NCI-H345 treated with DMSO at 0.1 percent for 48 hours (cell line): ENCODE data around the gene TVP23B.
"Not testable (repeated sequence)": the region's sequence is repeated elsewhere in the genome, so short reads cannot be mapped to it uniquely, and the experiment has no call there.

Source experiments
- DNase-seq: peaks from one replicate; lab custom pipeline; 2025; ENCODE audit not compliant: unreplicated experiment; lab: John Stamatoyannopoulos, UW

The TVP23B gene

DNA sequence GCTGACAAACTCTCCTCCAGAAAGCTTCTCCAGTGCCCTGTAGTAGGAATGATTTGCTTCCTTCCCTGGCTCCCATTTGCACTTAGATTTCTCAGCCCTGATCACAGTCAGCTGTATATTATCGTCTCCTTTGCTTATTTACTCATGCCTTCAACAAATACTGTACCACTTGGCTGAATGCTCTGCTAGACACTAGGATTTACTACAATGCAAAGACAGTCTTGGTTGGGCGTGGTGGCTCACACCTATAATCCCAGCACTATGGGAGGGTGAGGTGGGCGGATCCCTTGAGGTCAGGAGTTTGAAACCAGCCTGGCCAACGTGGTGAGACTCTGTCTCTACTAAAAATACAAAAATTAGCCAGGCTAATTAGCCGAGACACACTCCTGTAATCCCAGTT is 5.9 kb downstream of the TVP23B start:
- DNase-seq: not testable (repeated sequence)

DNA sequence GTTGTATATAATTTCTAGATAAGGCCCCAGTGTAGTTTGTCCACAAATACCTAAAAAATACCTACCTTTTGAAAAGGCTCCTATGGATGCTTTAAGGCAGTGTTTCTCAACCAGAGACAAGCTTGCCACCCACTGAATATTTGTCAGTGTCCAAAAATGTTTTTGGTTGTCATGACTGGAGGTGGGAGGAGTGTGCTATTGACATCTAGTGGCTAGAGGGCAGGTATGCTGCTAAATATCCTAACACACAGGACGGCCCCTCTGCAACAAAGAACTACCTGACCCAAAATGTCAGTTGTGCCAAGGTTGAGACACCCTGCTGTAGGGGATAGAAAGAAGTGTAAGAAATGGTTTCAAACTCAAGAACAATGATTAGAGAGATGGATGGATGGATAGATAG is 10.4 kb downstream of the TVP23B start:
- DNase-seq: not testable (repeated sequence)

DNA sequence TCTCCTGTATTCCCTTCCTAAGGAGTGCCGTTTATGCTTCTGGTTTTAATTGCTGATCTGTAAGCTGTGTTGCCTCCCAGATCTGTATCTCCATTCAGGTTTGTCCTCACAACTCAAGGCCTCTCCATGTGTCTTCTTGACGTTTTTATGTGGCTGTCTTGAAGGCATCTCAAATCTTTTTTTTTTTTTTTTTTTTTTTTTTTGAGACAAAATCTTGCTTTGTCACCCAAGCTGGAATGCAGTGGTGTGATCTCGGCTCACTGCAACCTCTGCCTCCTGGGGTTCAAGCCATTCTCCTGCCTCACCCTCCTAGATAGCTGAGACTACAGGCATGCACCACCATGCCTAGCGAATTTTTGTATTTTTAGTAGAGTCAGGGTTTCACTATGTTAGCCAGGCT is 13.9 kb downstream of the TVP23B start:
- not testable (repeated sequence) for DNase-seq

DNA sequence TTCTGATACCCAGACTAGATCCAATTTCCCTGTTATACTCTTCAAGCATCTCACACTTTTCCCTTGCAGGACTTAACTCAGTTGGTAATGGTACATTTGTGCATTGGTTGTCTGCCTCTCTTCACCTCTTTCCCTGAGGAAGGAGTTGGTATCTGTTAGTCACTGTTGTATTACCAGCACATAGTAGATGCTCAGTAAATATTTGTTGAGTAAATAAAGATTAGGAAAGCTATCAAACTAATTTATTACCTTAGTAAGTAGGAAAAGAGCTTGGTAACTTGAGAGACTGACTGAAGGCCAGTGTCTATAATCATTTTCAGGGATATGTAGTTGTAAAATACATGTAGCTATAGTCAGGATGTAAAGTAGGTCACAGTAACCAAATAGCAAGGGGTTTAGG is 15.9 kb downstream of the TVP23B start:
- not testable (repeated sequence) for DNase-seq

DNA sequence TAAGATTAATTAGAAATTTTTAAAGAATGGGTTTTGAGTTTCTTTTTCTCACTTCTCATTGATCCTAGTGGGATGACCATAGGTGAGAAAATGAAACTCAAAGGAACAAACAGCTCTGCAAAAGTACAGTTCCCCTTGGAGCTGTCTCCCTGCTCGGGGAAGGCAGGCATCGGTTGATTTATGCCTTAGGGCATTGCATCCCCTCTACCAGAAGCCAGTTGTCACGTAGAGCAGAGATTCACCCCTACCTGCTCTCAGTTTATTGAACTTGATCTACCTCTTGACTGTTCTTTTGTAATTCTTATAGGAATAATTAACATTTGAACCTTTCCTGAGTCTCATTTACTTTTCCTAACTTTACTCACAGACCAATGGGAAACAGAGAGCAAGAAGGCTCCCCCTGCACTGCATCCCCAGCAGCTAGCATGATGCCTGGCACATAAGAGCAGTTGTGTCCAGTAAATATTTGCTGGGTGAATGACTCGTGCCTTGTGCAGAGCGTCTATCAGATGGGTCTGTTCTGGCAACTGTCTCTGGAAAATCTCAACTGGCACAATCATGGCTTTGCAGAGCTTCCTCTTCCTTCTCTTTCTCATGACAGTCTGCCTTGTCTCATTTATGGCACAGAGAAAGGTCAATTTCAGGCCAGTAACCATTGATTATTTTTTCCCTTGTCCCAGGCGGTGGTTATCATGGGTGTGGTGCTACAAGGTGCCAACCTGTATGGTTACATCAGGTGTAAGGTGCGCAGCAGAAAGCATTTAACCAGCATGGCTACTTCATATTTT is 22.7 kb downstream of the TVP23B start:
- DNase-seq: not testable (repeated sequence)

DNA sequence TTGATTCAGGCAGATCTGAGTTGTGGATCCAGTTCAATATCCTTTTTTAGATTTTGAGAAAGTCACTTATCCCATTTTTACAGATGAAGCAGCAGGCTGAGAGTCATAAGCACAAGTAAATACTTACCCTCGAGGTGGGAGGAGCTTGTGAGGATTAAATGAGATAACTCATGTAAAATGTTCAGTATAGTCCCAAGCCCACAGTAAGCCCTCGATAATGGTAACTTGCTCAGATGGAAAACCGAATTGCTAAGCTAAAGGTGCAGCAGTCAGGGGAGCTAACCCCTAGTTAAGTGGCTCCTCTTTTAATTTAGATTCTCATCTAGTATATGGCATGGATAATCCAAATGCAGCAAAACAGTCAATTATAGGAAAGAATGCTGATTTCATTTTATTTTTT is 34.9 kb downstream of the TVP23B start:
- not testable (repeated sequence) for DNase-seq

DNA sequence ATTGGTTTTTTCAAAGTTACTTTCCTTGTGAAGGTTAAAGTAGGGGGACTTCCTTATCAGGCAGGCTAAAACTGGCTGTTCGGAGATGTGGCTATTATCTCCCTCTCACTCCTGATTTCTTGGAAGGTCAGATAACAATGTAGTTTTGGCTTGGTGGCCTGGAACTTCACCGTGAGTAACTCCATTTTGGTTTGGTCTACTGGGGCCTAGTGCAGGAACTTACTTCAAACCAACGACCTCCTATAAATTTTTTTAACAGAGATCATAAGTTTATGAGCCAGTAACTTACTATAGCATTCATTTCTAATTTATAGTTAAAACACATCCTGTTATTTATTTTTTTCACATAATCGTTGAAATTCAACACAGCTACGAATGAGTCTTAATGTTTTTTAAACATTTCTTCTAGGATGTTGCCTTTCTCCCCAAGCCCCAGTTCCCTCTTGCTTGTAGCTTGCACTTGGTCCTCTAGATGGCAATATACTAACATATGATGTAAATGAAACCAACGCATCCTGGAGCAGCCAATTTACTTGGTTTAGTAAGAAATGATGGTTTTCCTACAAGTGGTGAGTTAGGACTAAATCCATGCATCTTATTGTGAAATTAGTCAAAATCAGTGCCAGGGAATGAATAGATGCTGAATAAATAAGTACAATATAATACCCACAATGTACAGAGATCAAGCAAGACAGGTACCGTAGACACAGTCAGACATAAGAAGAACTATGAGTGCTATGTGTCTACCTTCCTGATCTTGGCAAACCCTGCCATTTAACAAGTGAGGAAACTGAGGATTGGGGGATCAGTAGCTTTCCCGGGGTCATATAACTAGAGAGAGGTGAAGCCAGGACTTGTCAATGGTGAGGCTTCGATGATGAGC is 35.7 kb downstream of the TVP23B start:
- peak; percentile 9 for DNase-seq

DNA sequence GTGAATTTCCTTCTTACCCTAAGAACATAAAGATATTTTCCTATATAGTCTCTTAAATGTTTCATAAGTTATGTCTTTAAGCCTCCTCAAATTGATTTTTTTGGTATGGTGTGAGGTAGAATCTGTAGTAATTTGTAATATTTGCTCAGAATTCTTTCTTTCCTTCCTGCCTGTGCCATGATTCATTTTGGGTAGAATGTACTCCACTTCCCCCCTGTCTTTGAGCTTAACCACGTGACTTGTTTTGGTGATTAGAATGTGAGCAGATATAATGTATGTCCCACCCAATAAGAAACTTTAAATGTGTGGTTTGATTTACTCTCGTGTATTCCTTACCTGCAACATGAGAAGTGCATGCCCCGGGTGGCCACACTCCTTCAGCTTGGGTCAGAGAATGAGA is 40.4 kb downstream of the TVP23B start:
- not testable (repeated sequence) for DNase-seq

DNA sequence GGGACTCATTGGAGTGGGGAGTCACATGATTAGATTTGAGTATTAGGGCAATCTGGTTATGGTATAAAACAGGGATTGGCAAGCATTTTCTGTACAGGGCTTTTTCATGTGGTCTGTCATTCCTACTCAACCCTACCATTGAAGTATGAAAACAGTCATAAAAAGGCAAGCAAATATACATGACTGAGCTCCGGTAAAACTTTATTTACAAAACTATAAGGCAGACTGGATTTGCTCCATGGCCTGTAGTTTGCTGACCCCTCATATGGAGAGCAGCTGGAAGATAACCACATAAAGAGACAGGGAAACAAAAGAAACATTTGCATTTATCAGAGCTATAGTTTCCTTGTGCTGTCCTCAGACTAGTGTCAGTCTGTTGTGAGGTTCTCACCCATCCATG is 46.6 kb downstream of the TVP23B start:
- DNase-seq: not testable (repeated sequence)

DNA sequence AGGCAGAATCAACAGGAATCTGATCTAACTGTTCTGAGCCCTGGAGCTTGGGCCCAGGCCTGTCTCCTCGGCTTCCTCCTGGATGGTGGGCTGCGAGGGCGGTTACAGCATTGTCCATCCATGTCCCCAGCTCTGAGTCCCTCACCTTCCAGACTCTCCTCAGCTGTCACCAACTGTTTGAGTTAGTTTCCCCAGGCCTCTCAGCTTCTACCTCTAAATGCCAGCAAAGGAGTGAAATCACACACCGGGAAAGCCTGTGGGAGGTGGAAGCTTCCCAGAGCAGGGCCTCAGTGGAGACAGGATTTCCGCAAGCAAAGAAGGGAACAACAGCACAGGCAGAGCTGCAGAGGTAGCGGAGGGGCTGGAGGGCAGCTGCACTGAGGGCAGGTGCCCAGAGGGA is 67.5 kb downstream of the TVP23B start:
- DNase-seq: no peak

DNA sequence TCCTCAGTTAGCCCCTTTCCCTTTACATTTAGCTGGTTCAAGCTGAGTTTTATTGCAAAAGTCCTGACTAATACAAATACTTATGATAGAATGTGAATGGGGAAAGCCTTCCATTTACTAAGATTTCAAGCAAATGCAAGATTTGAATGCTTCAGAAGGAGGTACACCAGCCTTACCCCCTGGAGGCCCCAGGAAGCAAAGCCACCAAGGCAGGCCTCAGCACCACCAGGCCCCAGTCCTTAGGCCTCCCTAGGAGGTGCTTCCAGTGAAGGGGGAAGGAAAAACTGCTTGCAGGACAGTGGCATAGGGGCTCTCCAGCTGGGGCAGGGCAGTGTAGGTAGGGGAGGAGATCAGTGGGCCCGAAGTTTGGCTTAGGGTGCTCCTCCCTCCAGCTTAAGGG is 69.7 kb downstream of the TVP23B start:
- DNase-seq: no peak

DNA sequence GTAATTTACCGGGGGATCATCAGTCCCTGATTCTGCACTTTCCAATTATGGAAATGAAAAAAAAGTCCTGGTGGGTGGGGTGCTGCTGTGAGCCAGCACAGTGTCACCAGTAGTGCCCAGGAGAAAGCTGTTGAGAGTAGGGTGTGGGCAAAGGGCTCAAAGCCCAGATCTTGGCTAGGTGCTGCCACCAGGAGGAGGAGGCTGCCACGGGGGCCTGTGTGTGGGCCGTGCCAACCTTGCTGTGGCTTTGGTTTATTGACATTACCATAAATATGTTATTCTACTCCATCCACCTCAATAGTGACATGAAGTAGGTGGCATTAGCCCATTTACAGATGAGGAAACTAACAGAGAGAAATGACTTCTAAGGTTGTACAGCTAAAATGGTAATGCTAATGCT is 70.2 kb downstream of the TVP23B start:
- no peak for DNase-seq

DNA sequence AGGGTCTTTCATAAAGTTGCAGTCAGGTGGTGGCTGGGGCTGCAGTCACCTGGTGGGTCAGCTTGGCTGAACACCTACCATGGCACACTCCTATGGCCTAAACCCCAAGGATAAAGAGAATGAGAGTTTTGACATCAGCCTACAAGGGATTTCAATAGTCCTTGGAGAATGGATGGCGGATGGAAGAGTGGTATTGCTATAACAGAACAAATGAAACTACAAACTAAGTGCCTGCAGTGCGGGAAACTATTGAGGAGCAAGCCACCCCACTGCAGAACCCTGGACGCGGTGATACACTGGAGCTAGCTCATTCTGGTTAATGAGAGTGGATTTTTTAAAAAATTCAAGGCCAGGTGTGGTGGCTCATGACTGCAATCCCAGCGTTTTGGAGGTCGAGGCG is 74.0 kb downstream of the TVP23B start:
- DNase-seq: no peak

DNA sequence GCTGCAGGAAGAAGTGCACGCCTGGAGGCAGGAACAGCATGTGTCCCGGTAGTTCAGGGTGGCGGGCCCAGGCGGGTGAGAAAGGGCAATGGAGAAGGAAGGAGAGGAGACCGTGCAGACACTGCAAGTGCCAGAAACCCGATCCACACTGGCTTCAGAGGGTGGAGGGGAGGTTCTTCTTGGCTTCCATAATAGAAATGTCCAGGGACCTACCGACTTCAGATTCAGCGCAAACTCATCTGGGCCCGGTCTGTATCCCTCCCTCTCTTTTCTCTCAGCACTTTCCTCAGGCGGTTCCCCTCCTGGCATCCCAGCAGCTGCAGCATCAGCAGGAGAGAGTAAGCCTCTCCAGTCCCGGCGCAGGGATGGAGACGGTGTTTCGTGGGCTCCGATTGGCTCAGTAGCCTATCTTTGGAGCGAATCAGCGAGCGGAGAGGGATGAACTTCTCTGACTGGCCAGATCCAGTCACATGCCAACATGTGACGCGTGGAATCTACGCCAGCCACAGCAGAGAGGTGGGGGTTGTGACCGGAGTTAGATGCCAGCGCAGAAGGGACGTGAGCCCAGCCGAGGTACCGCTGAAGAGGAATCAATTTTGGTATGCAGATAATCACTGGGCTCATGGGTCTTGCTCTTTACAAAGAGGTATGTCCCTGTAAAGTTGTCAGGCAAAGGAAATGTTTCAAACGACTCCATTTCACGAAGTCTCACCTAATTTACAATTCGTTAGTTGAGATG is 75.0 kb downstream of the TVP23B start:
- DNase-seq: peak; percentile 85
